ENCODE results near the gene JAZF1. TPM values are rescaled to one million over a fixed set of nuclear protein-coding genes. Genes with fewer than 3 reads are reported as not detected.

JAZF1 gene
- polyA plus RNA-seq, 1 donor: 11.4 TPM

DNA sequence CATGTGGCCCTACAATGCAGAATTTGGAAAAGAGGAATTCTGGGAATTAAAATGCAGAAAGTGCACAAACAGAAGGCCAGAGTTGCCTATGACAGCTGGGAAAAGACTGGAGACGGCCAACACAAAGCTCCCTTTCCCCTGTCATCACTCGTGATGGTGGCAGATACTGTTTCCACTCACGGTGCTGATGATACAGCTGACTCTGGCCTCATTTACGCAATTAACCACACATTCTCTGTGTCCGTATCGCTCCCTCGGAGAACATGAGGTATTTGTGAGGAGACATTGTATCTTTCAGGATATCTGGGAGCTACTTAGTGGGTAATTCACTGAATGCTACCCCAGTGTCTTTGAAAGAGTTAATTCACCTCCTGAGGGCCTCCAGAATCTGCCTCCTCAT, 267.8 kb downstream of the JAZF1 start:
- no peaks in the 10 kb centered on the region for H3K36me3 ChIP-seq (ENCODE audit: control insufficient read depth, insufficient read depth, low read length)
- DNase-seq: no peak
- no CpG with 5 or more reads among the region's 7 CpGs for WGBS (ENCODE audit: insufficient coverage, low lambda C conversion rate)

GRCh38 chr7:27911920-27912319, 268.7 kb downstream of the JAZF1 start:
- DNase-seq: no peak
- no peaks in the 10 kb centered on the region for H3K9me3 ChIP-seq (ENCODE audit: control insufficient read depth, low read depth, low read length)
- no peaks in the 10 kb centered on the region for H3K4me1 ChIP-seq (ENCODE audit: control insufficient read depth, insufficient read depth, low read length)
- no peak overlapping the region for H3K4me3 ChIP-seq (ENCODE audit: low read length)
- 100% methylated on average over 1 of the region's 3 CpGs for WGBS (ENCODE audit: insufficient coverage, low lambda C conversion rate)
- H3K27me3 ChIP-seq (ENCODE audit: control insufficient read depth, insufficient read depth, low read length): peaks cover 2% of the 10 kb centered on the region
- no peaks in the 10 kb centered on the region for H3K36me3 ChIP-seq (ENCODE audit: control insufficient read depth, insufficient read depth, low read length)
- no peak overlapping the region for H3K27ac ChIP-seq (ENCODE audit: low read length)

More for the DNA sequence above, 267.8 kb downstream of the JAZF1 start:
- Histone ChIP-seq H3K9me3 (ENCODE audit: control insufficient read depth, low read depth, low read length) (no peaks in the 10 kb centered on the region), H3K27me3 (ENCODE audit: control insufficient read depth, insufficient read depth, low read length) (peaks cover 2% of the 10 kb centered on the region), H3K4me3 (ENCODE audit: low read length) (no peak overlapping the region), H3K27ac (ENCODE audit: low read length) (no peak overlapping the region), H3K4me1 (ENCODE audit: control insufficient read depth, insufficient read depth, low read length) (no peaks in the 10 kb centered on the region)

GRCh38 chr7:27910326-27910725, 270.3 kb downstream of the JAZF1 start:
- Histone ChIP-seq H3K4me1 (ENCODE audit: control insufficient read depth, insufficient read depth, low read length) (no peaks in the 10 kb centered on the region), H3K9me3 (ENCODE audit: control insufficient read depth, low read depth, low read length) (no peaks in the 10 kb centered on the region), H3K36me3 (ENCODE audit: control insufficient read depth, insufficient read depth, low read length) (no peaks in the 10 kb centered on the region), H3K4me3 (ENCODE audit: low read length) (no peak overlapping the region), H3K27me3 (ENCODE audit: control insufficient read depth, insufficient read depth, low read length) (peaks cover 2% of the 10 kb centered on the region), H3K27ac (ENCODE audit: low read length) (no peak overlapping the region)
- DNase-seq: no peak
- no CpG with 5 or more reads among the region's 3 CpGs for WGBS (ENCODE audit: insufficient coverage, low lambda C conversion rate)

DNA sequence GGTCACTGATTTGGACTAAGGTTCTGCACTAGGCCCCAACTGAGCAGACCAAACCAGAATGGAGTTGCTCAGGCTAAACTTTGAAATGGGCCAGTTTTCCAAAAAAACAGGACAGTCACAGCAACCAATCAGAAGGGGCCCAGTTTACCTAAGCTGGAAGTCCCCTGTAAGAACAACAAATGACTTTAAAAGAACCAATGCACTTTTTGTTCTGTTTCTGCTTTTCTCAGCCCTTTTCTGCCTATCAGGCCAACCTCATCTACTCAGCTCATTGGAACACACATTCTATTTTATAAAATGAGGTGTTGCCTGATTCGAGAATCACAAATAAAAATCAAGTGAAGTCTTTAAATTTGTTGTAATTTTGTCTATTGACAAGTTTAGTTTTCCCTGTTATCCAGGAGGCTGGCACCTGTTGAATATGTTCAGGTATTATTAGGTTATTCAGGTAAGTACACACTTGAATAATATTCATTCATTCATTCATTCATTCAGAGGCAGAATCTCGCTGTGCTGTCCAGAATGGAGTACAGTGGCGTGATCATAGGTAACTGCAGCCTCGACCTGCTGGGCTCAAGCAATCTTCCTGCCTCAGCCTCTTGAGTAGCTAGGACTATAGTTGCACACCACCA, 271.9 kb downstream of the JAZF1 start:
- Histone ChIP-seq H3K4me1 (ENCODE audit: control insufficient read depth, insufficient read depth, low read length) (no peaks in the 10 kb centered on the region), H3K27me3 (ENCODE audit: control insufficient read depth, insufficient read depth, low read length) (no peaks in the 10 kb centered on the region), H3K36me3 (ENCODE audit: control insufficient read depth, insufficient read depth, low read length) (no peaks in the 10 kb centered on the region), H3K27ac (ENCODE audit: low read length) (no peak overlapping the region), H3K9me3 (ENCODE audit: control insufficient read depth, low read depth, low read length) (no peaks in the 10 kb centered on the region), H3K4me3 (ENCODE audit: low read length) (no peak overlapping the region)
- no CpG with 5 or more reads among the region's 4 CpGs for WGBS (ENCODE audit: insufficient coverage, low lambda C conversion rate)
- DNase-seq: no peak

DNA sequence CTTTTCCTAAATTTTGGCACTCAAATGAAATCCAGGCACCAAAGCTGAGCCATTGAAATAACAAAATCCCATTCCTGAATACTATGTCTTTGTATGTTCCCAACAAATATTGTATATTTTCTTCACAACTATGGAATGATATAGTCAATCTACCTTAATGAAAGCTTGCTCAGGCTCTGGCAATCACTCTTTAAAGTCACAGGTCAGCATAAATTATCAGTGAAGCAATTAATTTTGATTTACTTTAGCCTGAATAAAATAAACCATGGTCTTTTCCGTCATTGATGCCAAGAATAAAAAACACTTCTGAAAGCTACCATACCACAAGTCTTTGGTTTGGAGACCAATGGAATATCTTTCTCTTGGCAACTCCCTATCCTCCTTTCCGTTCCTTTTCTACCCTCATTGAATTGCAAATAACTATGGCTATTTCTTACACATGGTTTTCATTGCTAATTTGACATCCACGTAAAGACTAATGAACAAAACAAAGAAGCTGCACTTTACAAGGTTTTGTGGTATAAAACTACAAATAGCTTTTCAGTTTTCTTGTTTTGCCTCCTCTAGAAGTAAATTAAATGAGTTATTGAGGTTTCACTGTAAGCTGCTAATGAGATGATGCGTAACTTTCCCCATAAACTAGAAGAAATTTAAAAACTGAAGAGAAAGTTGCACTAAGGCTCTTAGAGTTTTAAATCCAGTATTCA, 274.1 kb downstream of the JAZF1 start:
- H3K9me3 ChIP-seq (ENCODE audit: control insufficient read depth, low read depth, low read length): no peaks in the 10 kb centered on the region
- no peaks in the 10 kb centered on the region for H3K27me3 ChIP-seq (ENCODE audit: control insufficient read depth, insufficient read depth, low read length)
- H3K36me3 ChIP-seq (ENCODE audit: control insufficient read depth, insufficient read depth, low read length): no peaks in the 10 kb centered on the region
- H3K4me3 ChIP-seq (ENCODE audit: low read length): no peak overlapping the region
- DNase-seq: no peak
- peaks cover 1% of the 10 kb centered on the region for H3K4me1 ChIP-seq (ENCODE audit: control insufficient read depth, insufficient read depth, low read length)
- H3K27ac ChIP-seq (ENCODE audit: low read length): no peak overlapping the region
- 100% methylated on average over 2 of the region's 4 CpGs for WGBS (ENCODE audit: insufficient coverage, low lambda C conversion rate)

DNA sequence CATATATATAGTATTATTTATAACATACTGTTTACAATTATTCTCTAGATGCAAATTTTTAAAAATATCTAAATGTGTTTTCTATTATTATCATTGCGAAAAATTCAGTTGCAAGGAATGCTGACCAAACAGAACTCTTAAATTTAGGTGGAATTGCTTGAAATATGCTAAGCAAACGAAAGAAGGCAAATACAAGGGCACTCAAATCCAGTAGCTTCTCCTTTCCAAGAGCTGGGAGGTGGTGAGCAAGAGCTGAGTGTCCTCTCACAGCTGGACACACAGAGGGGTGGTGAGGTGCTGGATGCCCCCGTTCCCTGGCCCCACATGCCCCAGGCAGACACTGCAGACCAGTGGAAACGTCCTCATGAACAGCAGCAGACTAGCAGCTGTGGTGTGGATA, 274.6 kb downstream of the JAZF1 start:
- Histone ChIP-seq H3K27ac (ENCODE audit: low read length) (no peak overlapping the region), H3K9me3 (ENCODE audit: control insufficient read depth, low read depth, low read length) (no peaks in the 10 kb centered on the region), H3K36me3 (ENCODE audit: control insufficient read depth, insufficient read depth, low read length) (no peaks in the 10 kb centered on the region), H3K4me3 (ENCODE audit: low read length) (no peak overlapping the region), H3K4me1 (ENCODE audit: control insufficient read depth, insufficient read depth, low read length) (peaks cover 6% of the 10 kb centered on the region), H3K27me3 (ENCODE audit: control insufficient read depth, insufficient read depth, low read length) (no peaks in the 10 kb centered on the region)
- DNase-seq: no peak
- 100% methylated on average over 2 of the region's 4 CpGs for WGBS (ENCODE audit: insufficient coverage, low lambda C conversion rate)

DNA sequence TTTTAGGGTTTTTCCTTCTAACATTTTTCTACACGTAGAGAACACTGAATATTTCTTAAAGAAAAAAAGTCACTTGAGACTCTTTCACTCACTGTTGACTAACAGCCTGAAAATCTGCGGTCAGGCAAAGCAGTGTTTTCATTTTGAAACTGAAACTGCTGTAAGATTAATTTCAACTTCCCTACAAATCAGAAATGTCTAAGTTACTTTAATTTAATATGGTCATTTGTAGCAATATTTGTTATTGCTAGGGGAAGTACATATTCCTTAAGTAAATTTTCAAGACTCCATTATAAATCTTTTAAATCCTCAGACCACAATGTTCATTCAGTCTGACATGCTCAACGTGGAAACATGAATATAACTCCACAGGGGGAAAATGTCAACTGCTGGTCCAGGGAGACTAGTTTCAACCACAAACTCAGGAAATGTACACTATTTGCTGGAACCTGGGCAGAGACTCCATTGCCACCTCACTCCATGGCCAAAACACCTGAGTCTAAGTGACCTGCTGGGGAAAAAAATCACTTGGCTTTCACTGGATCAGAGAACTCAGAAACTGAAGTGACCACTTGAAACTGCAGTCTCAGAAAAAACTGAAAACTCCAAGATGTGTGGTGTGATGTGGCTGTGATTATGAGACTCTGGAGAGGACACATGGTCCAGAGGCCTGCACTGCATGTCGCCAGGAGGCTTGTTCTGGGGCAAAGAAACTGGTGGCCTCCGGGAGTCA, 279.4 kb downstream of the JAZF1 start:
- DNase-seq: peak; percentile 13 to 41
- Histone ChIP-seq H3K4me1 (ENCODE audit: control insufficient read depth, insufficient read depth, low read length) (peaks cover 10% of the 10 kb centered on the region), H3K4me3 (ENCODE audit: low read length) (no peak overlapping the region), H3K27me3 (ENCODE audit: control insufficient read depth, insufficient read depth, low read length) (no peaks in the 10 kb centered on the region), H3K36me3 (ENCODE audit: control insufficient read depth, insufficient read depth, low read length) (no peaks in the 10 kb centered on the region), H3K27ac (ENCODE audit: low read length) (peak overlapping the region; percentile 55), H3K9me3 (ENCODE audit: control insufficient read depth, low read depth, low read length) (no peaks in the 10 kb centered on the region)
- no CpG with 5 or more reads among the region's 5 CpGs for WGBS (ENCODE audit: insufficient coverage, low lambda C conversion rate)

DNA sequence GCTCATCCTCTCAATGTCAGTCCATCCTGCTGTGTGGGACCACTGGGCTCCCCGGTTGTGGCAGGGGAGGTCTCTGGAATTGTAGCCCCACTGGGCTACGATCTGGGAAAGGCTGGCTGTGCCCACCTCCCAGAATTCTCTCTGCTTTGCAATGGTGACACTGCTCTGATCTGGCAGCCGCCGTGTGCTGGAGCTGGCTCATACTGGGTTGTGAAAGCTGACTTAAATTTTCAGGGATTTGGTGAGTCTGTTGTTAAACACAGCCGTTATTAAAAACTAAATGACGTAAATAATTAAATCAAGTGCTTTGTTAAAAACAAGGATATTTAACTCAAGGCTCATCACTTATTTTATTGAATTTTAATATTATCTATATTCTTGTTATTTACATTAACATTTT, 280.6 kb downstream of the JAZF1 start:
- Histone ChIP-seq H3K36me3 (ENCODE audit: control insufficient read depth, insufficient read depth, low read length) (no peaks in the 10 kb centered on the region), H3K27ac (ENCODE audit: low read length) (no peak overlapping the region), H3K9me3 (ENCODE audit: control insufficient read depth, low read depth, low read length) (no peaks in the 10 kb centered on the region), H3K27me3 (ENCODE audit: control insufficient read depth, insufficient read depth, low read length) (no peaks in the 10 kb centered on the region), H3K4me1 (ENCODE audit: control insufficient read depth, insufficient read depth, low read length) (peaks cover 10% of the 10 kb centered on the region), H3K4me3 (ENCODE audit: low read length) (no peak overlapping the region)
- 100% methylated on average over 2 of the region's 6 CpGs for WGBS (ENCODE audit: insufficient coverage, low lambda C conversion rate)
- DNase-seq: no peak

DNA sequence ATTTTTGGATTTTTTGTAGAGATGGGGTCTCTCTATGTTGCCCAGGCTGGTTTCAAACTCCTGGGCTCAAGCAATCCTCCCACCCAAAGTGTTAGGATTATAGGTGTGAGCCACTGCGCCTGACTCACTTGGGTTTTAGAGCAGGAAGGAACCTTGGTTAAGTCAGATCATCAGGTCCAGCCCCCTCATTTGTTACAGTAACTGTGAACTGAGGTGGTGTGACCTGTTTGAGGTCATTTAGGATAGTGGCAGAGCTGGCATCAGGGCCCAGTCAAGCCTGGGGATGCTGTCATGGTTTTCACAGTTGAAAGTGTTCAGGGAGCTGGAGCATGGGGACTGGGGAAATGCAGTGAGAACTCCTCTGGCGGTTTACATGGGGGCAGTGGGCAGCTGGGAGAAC, 281.0 kb downstream of the JAZF1 start:
- Histone ChIP-seq H3K9me3 (ENCODE audit: control insufficient read depth, low read depth, low read length) (no peaks in the 10 kb centered on the region), H3K36me3 (ENCODE audit: control insufficient read depth, insufficient read depth, low read length) (no peaks in the 10 kb centered on the region), H3K27me3 (ENCODE audit: control insufficient read depth, insufficient read depth, low read length) (no peaks in the 10 kb centered on the region), H3K27ac (ENCODE audit: low read length) (no peak overlapping the region), H3K4me3 (ENCODE audit: low read length) (no peak overlapping the region), H3K4me1 (ENCODE audit: control insufficient read depth, insufficient read depth, low read length) (peaks cover 10% of the 10 kb centered on the region)
- WGBS (ENCODE audit: insufficient coverage, low lambda C conversion rate): no CpG with 5 or more reads among the region's 2 CpGs
- DNase-seq: no peak

- H3K36me3 ChIP-seq (ENCODE audit: control insufficient read depth, insufficient read depth, low read length): no peaks in the 10 kb centered on the region
- no peak overlapping the region for H3K27ac ChIP-seq (ENCODE audit: low read length)
- peaks cover 10% of the 10 kb centered on the region for H3K4me1 ChIP-seq (ENCODE audit: control insufficient read depth, insufficient read depth, low read length)
- no CpG with 5 or more reads among the region's 10 CpGs for WGBS (ENCODE audit: insufficient coverage, low lambda C conversion rate)
- H3K27me3 ChIP-seq (ENCODE audit: control insufficient read depth, insufficient read depth, low read length): no peaks in the 10 kb centered on the region
- H3K4me3 ChIP-seq (ENCODE audit: low read length): no peak overlapping the region
- H3K9me3 ChIP-seq (ENCODE audit: control insufficient read depth, low read depth, low read length): no peaks in the 10 kb centered on the region
- DNase-seq: peak; percentile 23 to 74
Measured at GRCh38 chr7:27897441-27897847, 283.2 kb downstream of the JAZF1 start.

All from large intestine (tissue), 3 donors.